Ovary (tissue), 3 donors: Measurements from ENCODE around the gene CSTA.

Experiments
- CTCF ChIP-seq, 3 donors: fragments of 450-650 bp in 2 of 3; fragments of 200-600 bp in 1 of 3; IDR thresholded peaks; one replicate each; pipeline versions ENCODE4 v1.5.1 to v1.8.0; 2016 to 2022; ENCODE audit warnings: antibody characterized with exemption in 3 of 3, mild to moderate bottlenecking in 1 of 3
- EP300 ChIP-seq: sonication (generic); formaldehyde crosslinking; IDR thresholded peaks from one replicate; pipeline ENCODE4 v1.6.1; 2017; ENCODE audit warnings: antibody characterized with exemption
- POLR2A ChIP-seq: fragments of 450-650 bp; IDR thresholded peaks from one replicate; pipeline ENCODE4 v1.6.1; 2017; ENCODE audit warnings: antibody characterized with exemption, mild to moderate bottlenecking, moderate library complexity
- donor health status: DM: no; HTN: no; CAD: no.

DNA sequence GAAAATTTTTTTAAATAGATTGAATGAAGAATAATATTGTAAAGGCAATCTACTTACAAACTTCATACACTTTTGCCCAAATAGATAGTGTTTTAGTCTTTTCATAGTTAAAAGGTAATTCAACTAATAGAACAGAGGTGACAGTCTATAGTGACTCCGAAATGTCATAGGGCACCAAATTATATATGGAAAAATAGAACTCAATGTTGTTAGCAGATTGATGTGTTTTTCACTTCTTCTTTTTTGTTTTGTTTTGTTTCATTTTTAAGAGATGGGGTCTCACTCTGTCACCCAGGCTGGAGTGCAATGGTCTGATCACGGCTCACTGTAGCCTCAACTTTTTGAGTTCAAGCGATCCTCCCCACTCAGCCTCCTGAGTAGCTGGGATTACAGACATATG lies 721 bp downstream of the CSTA start:
- TF ChIP-seq CTCF (IDR thresholded peaks at IDR 0.05) (no peak), POLR2A (no peak), EP300 (no peak)
